ENCODE results near the gene GZMM. TPM values are rescaled to one million over a fixed set of nuclear protein-coding genes. Genes with fewer than 3 reads are reported as not detected.

Gene GZMM
- total and polyA plus RNA-seq, 8 donors: 0.28 to 0.38 (median 0.34) TPM; not detected in 2

DNA sequence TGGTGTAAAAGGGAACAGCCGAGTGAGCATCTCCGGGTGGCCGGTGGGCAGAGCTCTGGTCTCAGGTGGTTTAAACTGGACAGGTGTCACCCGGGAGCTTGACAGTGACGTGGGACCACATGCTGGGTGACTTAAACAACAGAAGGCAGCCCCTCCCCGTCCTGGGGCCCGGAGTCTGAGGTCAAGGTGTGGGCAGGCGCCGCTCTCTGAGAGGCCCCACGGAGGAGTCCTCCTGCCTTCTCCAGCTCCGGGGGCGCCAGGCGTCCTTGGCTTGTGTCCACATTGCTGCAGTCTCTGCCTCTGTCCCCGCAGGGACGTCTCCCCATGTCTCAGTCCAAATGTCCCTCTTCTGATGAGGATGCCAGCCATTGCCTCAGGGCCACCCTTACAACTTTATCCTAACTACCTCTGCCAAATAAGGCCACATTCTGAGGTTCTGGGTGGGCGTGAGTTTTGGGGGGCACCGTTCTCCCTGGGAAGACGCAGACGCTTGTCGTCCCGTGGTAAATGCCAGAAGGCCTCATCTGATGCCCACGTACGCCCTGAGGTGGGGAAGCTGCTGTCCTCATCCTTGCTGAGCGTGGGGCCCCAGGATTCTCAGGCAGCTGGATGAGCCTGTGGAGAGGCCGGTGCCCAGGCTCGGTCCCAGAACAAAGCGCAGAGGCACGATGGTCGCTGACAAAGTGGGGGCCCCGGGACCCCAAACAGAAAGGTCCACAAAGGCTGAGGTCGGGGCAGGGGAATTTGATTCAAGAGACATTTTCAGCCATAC lies 12.9 kb downstream of the GZMM start:
- ATAC-seq (no peak), DNase-seq (no peak), FAIRE-seq (no peak)
- Histone ChIP-seq H3K27me3 (no peaks in the 10 kb centered on the region), H3K36me3 (no peaks in the 10 kb centered on the region), H3K4me1 (no peaks in the 10 kb centered on the region), H3K9me3 (no peaks in the 10 kb centered on the region), H3K27ac (no peak overlapping the region), H3K4me3 (no peak overlapping the region)
- TF ChIP-seq, protein P1, sequence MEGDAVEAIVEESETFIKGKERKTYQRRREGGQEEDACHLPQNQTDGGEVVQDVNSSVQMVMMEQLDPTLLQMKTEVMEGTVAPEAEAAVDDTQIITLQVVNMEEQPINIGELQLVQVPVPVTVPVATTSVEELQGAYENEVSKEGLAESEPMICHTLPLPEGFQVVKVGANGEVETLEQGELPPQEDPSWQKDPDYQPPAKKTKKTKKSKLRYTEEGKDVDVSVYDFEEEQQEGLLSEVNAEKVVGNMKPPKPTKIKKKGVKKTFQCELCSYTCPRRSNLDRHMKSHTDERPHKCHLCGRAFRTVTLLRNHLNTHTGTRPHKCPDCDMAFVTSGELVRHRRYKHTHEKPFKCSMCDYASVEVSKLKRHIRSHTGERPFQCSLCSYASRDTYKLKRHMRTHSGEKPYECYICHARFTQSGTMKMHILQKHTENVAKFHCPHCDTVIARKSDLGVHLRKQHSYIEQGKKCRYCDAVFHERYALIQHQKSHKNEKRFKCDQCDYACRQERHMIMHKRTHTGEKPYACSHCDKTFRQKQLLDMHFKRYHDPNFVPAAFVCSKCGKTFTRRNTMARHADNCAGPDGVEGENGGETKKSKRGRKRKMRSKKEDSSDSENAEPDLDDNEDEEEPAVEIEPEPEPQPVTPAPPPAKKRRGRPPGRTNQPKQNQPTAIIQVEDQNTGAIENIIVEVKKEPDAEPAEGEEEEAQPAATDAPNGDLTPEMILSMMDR (IDR thresholded peaks at IDR 0.05): no peak
- 53 to 65% methylated on average over 30 to 31 of the region's 31 CpGs for WGBS, 2 donors
- intact Hi-C loops (cut with DNase I): no loop called here

GRCh38 chr19:558770-559439 lies 15.1 kb downstream of the GZMM start:
- ATAC-seq (peak in 1 of 4 donors; percentile 18), DNase-seq (no peak), FAIRE-seq (no peak)
- Histone ChIP-seq H3K36me3 (no peaks in the 10 kb centered on the region), H3K4me3 (no peak overlapping the region), H3K4me1 (no peaks in the 10 kb centered on the region), H3K27ac (no peak overlapping the region), H3K27me3 (no peaks in the 10 kb centered on the region), H3K9me3 (no peaks in the 10 kb centered on the region)
- WGBS, 2 donors: 55 to 69% methylated on average over 18 to 21 of the region's 21 CpGs
- TF ChIP-seq, protein P1 (IDR thresholded peaks at IDR 0.05): no peak
- intact Hi-C loops (cut with DNase I): no loop called here

DNA sequence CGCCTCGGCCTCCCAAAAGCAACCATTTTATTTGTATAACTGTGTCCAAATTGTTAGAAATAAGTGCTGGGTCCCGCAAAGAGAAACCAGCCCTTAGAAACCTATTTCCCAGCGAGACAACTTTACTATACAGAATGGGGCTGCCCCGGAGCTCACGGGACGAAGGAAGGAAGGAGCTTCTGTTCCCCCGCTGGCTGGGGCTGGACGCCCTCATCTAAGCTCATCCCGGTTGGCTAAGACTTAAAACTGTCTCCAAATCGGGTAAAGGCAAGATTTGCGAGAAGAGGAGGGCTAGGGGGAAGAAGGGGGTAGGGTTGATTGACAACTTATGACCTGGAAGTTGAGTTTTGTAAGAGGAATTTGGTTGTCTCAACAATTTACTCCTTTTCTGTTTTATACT lies 16.3 kb downstream of the GZMM start:
- Histone ChIP-seq H3K27ac (no peak overlapping the region), H3K4me1 (no peaks in the 10 kb centered on the region), H3K9me3 (no peaks in the 10 kb centered on the region), H3K36me3 (no peaks in the 10 kb centered on the region), H3K27me3 (no peaks in the 10 kb centered on the region), H3K4me3 (no peak overlapping the region)
- FAIRE-seq (no peak), ATAC-seq (no peak), DNase-seq (no peak)
- 81 to 82% methylated on average over 12 of the region's 12 CpGs for WGBS, 2 donors
- TF ChIP-seq, protein P1 (IDR thresholded peaks at IDR 0.05): no peak
- intact Hi-C loops (cut with DNase I): no loop called here

GRCh38 chr19:566403-566802 lies 22.6 kb downstream of the GZMM start:
- DNase-seq (peak in 1 of 6 donors; percentile 47), FAIRE-seq (no peak), ATAC-seq (peak in 3 of 4 donors; percentile 20 to 60 (median 49))
- no peaks in the 10 kb centered on the region for H3K4me1 ChIP-seq
- intact Hi-C loops (cut with DNase I): no loop called here
- no peaks in the 10 kb centered on the region for H3K9me3 ChIP-seq
- TF ChIP-seq, protein P1 (IDR thresholded peaks at IDR 0.05): no peak
- no peaks in the 10 kb centered on the region for H3K36me3 ChIP-seq
- peak overlapping the region in 2 of 4 donors; percentile 0 to 48 for H3K27ac ChIP-seq
- WGBS, 2 donors: 67 to 71% methylated on average over 18 of the region's 19 CpGs
- H3K4me3 ChIP-seq: no peak overlapping the region
- no peaks in the 10 kb centered on the region for H3K27me3 ChIP-seq

GRCh38 chr19:566844-567243 lies 23.0 kb downstream of the GZMM start:
- H3K9me3 ChIP-seq: no peaks in the 10 kb centered on the region
- FAIRE-seq: no peak
- 75 to 81% methylated on average over 16 of the region's 16 CpGs for WGBS, 2 donors
- TF ChIP-seq, protein P1 (IDR thresholded peaks at IDR 0.05): no peak
- H3K36me3 ChIP-seq: no peaks in the 10 kb centered on the region
- H3K4me3 ChIP-seq: no peak overlapping the region
- peak overlapping the region in 2 of 4 donors; percentile 0 to 48 for H3K27ac ChIP-seq
- H3K27me3 ChIP-seq: no peaks in the 10 kb centered on the region
- ATAC-seq: no peak
- no peaks in the 10 kb centered on the region for H3K4me1 ChIP-seq
- DNase-seq: no peak
- intact Hi-C loops (cut with DNase I): no loop called here
